H7 (cell line): ENCODE data around the gene SLC24A4. TPM values are rescaled to one million over a fixed set of nuclear protein-coding genes. Genes with fewer than 3 reads are reported as not detected.

Source experiments
- DNase-seq: peaks from one replicate; pipeline ENCODE4 v3.0.0; 2012
- H3K27me3 ChIP-seq: 2 replicates; pipeline ENCODE4 v1.6.0; 2011; ENCODE audit warnings: mild to moderate bottlenecking, low read length; ENCODE audit not compliant: control insufficient read depth, insufficient read depth
- H3K36me3 ChIP-seq: replicated peaks from 2 replicates; pipeline ENCODE4 v1.5.1; 2011; ENCODE audit warnings: low read length; ENCODE audit not compliant: control insufficient read depth, insufficient read depth
- H3K4me3 ChIP-seq: 2 replicates; pipeline ENCODE4 v1.5.1; 2011; ENCODE audit warnings: low read depth, mild to moderate bottlenecking, control low read depth, low read length, moderate library complexity; ENCODE audit not compliant: insufficient read depth
- total RNA-seq: library from RNA; depleted of rRNA; stranded (reverse); fragments of >200 nt; shearing (Covaris generic); gene quantifications from 2 replicates; pipeline ENCODE4 v1.2.3, GENCODE V29; 2014

The SLC24A4 gene
- total RNA-seq, 1 experiment from 2014 or later = under 0.01 TPM

- no peak for DNase-seq
- H3K27me3 ChIP-seq = 0 out of 2 replicates have a peak, but pooled peaks cover 2% of the 10 kb centered on the region
- no peaks in the 10 kb centered on the region for H3K36me3 ChIP-seq
- no peak overlapping the region for H3K4me3 ChIP-seq
Measured at GRCh38 chr14:92302481-92302880, 20.5 kb upstream of the SLC24A4 start.

DNA sequence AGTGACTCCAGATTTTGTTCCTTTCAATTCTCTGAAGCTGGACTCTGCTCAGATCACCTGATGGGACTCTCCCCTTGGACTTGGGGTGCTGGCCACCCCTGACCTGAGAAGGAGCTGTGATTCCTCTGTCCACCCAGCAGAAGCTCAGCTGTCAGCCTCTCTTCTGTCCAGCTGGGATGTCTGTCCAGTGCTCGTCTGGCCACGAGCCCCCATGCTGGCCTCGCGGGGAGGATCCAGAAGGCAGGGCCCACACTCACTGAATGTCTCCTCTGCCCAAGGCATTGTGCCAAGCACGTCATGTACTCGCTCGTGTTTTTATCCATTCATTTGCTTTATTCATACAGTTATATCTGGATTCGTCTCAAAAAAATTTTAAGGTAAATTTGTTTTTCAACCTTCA is 14.2 kb upstream of the SLC24A4 start:
- no peak for DNase-seq
- no peaks in the 10 kb centered on the region for H3K36me3 ChIP-seq
- no peaks in the 10 kb centered on the region for H3K27me3 ChIP-seq
- no peak overlapping the region for H3K4me3 ChIP-seq

- Histone ChIP-seq H3K36me3 (no peaks in the 10 kb centered on the region), H3K27me3 (no peaks in the 10 kb centered on the region), H3K4me3 (no peak overlapping the region)
- no peak for DNase-seq
Measured at GRCh38 chr14:92309968-92310530, 12.9 kb upstream of the SLC24A4 start.

GRCh38 chr14:92310776-92311375 is 12.1 kb upstream of the SLC24A4 start:
- no peaks in the 10 kb centered on the region for H3K27me3 ChIP-seq
- DNase-seq = no peak
- no peaks in the 10 kb centered on the region for H3K36me3 ChIP-seq
- H3K4me3 ChIP-seq = no peak overlapping the region

GRCh38 chr14:92314182-92314581 is 8.8 kb upstream of the SLC24A4 start:
- Histone ChIP-seq H3K36me3 (no peaks in the 10 kb centered on the region), H3K4me3 (no peak overlapping the region), H3K27me3 (peaks cover 3% of the 10 kb centered on the region)
- no peak for DNase-seq

DNA sequence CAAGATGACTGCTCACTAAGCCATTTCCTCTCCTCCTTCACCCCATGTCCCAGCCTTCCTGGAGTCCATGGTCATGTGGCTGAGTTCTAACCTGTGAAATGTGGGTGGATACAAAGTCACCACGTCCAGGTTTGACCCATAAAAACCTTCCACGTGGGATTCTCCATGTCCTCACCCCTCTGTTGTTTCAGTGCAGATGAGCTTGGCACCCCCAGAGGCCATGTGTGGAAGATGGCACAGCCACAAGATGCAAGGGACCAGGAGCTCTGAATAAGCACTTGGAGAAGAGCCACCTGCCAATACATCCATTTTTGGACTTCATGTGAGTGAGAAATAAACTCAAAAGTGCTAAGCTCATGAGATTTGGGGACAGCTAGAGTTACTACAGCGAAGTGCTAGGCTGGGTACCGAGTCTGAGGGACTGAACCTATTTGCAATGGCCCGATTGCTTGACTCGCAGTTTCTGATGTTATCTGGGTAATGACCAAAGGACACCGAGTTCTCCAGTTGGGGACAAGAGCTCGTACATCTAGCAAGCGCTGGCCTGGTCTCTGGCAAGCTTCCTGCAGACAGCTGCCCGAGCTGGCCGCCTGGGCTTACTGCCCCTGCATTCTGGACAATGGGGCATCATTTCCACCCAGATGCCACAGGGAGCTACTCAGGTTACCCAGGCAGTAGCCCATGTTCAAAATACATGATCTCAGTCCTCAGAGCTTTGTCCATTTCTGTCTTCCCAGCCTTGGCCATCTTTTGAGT is 7.7 kb upstream of the SLC24A4 start:
- no peak for DNase-seq
- H3K4me3 ChIP-seq = no peak overlapping the region

GRCh38 chr14:92316176-92316575 is 6.8 kb upstream of the SLC24A4 start:
- Histone ChIP-seq H3K36me3 (no peaks in the 10 kb centered on the region), H3K4me3 (no peak overlapping the region), H3K27me3 (peaks cover 13% of the 10 kb centered on the region)
- no peak for DNase-seq

More for the DNA sequence above, 7.7 kb upstream of the SLC24A4 start:
- Histone ChIP-seq H3K27me3 (peaks cover 7% of the 10 kb centered on the region), H3K36me3 (no peaks in the 10 kb centered on the region)

DNA sequence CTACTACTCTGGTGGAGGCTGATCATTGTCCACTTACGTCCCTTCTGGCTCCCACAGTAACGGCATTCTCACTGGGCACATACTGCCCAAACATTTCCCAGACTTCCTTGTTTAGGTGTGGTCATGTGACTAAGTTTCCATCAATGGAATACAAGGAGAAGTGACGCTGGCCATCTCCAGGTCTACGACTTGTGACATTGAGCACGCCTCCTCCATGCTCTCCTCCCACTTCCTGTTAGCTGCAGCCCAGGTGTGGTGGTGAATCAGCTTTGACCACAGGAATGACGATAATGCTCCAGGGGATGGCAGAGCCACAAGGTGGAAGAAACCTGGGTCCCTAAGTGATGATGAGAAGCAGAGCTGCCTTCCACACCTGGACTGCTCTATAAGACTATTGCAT is 6.0 kb upstream of the SLC24A4 start:
- peaks cover 21% of the 10 kb centered on the region for H3K27me3 ChIP-seq
- DNase-seq = no peak

DNA sequence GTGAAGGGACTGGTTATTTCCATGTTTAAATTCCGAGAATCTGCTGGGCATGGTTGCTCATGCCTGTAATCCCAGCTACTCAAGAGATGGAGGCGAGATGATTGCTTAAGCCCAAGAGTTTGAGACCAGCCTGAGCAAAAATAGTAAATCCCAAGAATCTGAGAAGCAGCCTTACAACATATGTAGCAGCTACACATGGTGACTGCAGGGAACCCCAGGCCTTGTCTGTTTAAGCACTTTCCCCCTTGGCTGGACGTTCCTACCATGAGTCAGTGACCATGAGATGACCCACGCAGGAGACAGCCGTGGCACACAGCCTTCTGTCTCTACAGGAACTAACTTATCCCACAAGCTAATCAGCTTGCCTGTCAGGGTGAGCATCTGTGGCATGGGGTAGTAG is 5.5 kb upstream of the SLC24A4 start:
- H3K4me3 ChIP-seq = no peak overlapping the region
- H3K27me3 ChIP-seq = peaks cover 27% of the 10 kb centered on the region
- H3K36me3 ChIP-seq = no peaks in the 10 kb centered on the region
- no peak for DNase-seq

More for the DNA sequence above, 6.0 kb upstream of the SLC24A4 start:
- Histone ChIP-seq H3K36me3 (no peaks in the 10 kb centered on the region), H3K4me3 (no peak overlapping the region)

DNA sequence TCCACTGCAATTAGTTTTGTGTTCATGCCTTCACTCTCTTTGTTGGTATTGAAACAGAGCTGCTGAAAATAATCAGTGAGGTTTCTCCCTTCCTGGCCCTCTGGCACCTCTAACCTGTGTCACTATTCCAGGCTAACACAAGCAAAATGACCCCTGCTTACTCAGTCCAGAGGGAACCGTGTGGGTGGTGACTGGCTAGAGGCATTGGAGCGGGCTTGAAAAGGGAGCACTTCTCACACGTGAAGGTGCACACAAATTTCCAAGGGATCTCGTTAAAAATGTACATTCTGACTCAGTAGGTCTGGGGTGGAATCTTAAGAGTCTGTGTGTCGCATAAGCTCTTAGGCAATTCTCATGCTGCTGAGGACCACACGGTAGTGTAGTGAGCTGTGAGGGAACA is 1.3 kb upstream of the SLC24A4 start:
- no peak overlapping the region for H3K4me3 ChIP-seq
- no peak for DNase-seq
- peaks cover 67% of the 10 kb centered on the region for H3K27me3 ChIP-seq
- no peaks in the 10 kb centered on the region for H3K36me3 ChIP-seq

- Histone ChIP-seq H3K36me3 (no peaks in the 10 kb centered on the region), H3K27me3 (peaks cover 67% of the 10 kb centered on the region), H3K4me3 (peak overlapping the region; percentile 41)
- peak; percentile 70 for DNase-seq
Measured at GRCh38 chr14:92322516-92322915, 449 bp upstream of the SLC24A4 start.

- H3K27me3 ChIP-seq = peaks cover 64% of the 10 kb centered on the region
- DNase-seq = peak; percentile 76
- H3K36me3 ChIP-seq = no peaks in the 10 kb centered on the region
- H3K4me3 ChIP-seq = peak overlapping the region; percentile 41
Measured at GRCh38 chr14:92323916-92324818, 1.2 kb downstream of the SLC24A4 start.

- Histone ChIP-seq H3K4me3 (no peak overlapping the region), H3K27me3 (peaks cover 57% of the 10 kb centered on the region), H3K36me3 (no peaks in the 10 kb centered on the region)
- peak; percentile 50 for DNase-seq
Measured at GRCh38 chr14:92325835-92326234, 2.9 kb downstream of the SLC24A4 start.

- DNase-seq = no peak
- Histone ChIP-seq H3K4me3 (no peak overlapping the region), H3K27me3 (peaks cover 28% of the 10 kb centered on the region), H3K36me3 (no peaks in the 10 kb centered on the region)
Measured at GRCh38 chr14:92328664-92329255, 5.8 kb downstream of the SLC24A4 start.
